GM11168 (cell line): ENCODE results near the gene CST9.
"Not testable (repeated sequence)": the region's sequence is repeated elsewhere in the genome, so short reads cannot be mapped to it uniquely, and the experiment has no call there.

Experiments
- in situ Hi-C: fragments of 300-500 bp; cut with MboI; formaldehyde crosslinking; loops from one replicate; pipeline ENCODE4 v1.12.0; 2022; ENCODE audit warnings: low sequenced_read_pairs; ENCODE audit not compliant: unreplicated experiment

The CST9 gene

DNA sequence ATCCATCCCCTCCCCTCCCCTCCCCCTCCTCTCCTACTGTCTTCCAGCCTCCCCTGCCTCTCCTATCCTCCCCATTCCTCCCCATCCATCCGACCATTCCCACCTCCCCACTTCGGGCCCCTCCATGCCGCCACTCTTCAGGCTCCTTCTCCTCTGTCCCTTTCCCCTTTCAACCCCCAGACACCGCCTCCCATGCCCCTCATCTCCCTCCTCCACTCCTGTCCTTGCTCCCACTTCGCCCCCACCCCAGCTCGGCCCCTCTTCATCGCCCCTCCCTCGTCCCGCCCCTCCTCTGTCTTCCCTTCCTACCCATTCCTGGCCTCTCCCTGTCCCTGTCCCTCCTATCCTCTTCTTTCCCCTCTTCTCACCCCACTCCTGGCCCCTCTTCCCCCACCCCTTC lies 32.6 kb upstream of the CST9 start:
- in situ Hi-C loops: no loop called here

DNA sequence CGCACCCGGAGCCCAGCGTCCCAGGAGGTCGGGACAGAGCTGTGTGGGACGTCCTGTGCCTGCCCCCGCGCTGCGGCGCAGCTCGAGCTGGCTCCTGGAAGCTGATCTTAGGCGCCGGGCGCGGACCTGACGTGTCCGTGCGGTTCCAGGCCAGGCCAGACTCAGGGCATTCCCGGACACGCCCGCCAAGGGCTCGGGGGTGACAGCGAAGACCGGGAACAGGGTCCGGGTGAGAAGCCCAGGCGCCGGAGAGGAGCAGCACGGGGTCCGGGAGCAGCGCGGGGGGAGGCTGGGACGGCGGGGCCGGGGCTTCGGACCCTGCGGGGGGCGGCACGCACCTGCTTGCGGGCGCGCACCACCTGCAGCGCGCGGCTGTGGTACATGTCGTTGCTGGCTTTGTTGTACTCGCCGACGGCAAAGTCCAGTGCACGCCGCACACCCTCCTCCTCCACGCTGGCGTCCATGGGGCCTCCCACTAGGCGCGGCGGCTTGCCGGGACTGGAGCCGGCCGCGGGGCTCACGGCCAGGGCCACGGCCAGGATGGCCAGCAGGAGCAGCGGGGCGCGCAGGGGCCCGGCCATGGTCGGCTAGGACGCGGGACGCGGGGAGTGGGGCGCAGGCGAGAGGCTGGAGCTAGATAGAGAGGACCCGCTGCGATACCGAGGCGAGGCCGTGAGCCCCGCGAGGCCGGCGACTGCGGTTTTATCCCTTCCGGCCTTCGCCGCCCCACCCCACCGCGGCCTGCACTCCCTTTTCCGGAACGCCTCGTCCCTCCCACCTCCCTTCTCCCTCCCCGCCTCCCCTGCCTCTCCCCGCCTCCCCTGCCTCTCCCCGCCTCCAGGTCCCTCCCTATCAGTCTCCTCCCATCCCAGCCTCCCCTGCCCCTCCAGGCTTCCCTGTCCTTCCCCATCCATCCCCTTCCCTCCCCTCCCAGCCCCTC lies 31.8 kb upstream of the CST9 start, which contains the start of gene CST3:
TSS of gene CST3 (minus strand) at position 674 of the 940 bp plus-strand sequence. CDS start at position 581, 93 bp downstream.
- in situ Hi-C loops: no loop called here

DNA sequence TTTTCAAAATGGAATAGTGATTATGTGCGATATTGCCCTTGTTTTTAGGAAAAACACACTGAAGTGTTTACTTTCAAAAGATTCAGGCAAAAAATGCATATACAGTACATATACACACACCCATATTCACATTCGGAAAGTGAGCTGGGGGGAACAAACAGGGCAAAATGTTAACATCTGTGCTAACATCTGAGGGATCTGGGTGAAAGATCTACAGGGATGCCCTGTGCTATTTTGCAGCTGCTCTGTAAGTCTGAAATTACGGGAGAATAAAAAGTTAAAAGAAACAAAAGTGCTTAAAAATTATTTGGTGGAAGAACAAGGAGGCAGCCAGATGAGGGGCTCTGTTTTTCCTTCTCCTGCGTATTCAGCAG lies 31.2 kb upstream of the CST9 start:
- in situ Hi-C loops: no loop called here

DNA sequence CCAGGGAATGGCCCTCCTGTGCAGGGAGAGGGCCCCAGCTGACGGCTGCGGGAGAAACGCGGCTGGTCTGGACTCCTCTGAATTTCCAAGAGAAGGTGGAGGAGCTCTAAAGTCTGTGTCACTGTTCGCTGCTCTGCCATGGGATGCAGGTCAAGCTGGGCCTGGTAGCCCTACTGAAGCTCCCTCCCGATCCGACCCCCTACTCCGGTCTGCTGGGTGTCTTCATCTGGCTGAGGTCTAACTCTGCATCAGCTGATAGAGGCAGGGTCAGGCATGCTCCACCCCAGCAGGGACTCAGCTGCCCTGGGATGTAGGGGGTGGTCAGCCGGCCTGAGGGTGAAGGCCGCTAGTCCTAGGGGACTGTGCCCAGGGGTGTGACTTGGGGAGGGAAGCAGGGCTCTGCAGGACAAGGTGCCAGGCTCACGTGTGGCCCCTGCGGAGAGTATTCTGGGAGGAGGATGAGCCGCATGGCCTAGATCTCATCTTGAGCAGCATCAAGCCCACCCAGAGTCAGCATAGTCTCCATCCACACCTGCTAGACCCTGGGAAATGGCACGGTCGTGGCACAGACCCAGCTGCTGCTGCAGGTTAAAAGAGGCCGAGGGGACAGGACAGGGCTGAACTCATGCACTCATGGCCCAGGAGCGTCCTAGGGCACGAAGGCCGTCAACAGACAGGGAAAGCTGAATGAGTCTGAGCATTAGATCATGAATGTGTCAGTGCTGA lies 30.6 kb upstream of the CST9 start:
- in situ Hi-C loops: no loop called here

DNA sequence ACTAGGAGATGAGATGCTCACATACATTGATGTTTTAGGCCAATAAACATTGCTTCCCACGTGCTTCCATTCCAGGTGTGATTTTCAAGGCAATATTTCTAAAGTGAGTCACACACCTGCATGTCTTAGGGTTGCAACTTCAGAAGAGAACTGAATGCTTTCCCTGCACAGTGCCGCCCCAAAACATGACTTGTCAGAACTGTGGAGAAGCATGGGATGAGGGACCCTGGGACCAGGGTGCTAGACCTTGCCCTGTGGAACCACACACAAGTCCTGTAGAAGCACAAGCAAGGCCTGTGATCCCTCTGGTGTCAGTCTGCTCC lies 30.0 kb upstream of the CST9 start:
- in situ Hi-C loops: not testable (repeated sequence)

DNA sequence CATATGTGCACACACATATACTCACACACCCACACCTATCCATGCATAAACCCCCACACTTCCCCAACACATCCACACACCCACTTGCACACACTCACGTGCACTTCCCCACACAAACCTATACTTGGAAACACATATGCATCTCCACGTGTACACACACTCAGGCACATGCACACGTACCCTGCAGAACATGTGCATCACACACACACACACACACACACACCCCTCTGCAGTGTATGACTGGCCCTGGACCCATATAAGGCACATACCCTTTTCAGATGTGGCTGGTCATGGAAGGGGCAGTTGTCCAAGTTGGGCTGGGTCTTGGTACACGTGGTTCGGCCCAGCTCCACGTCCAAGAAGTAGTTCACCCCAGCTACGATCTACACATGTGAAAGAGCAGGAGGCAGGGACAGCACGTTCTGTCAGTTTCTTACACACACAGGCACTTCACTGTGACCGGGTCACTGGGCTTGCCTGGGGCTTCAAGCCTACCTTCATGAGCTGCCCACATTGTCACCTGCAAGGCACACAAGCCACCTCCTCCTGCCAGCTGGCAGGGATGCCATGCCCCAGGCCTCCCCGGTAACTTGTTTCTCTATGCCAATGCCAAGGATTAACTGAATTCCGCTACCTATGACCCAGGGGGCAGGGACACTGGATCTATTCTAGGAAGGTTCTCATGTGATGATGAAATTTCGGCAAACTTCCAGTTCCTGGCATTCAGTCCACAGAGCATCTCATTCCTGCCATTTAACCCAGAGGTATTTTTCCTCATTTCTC lies 29.5 kb upstream of the CST9 start:
- in situ Hi-C loops: no loop called here

- in situ Hi-C loops: no loop called here
These were observed 28.5 kb upstream of the CST9 start for GRCh38 chr20:23634044-23634801.

- in situ Hi-C loops: no loop called here
These were observed 27.2 kb upstream of the CST9 start for GRCh38 chr20:23632711-23633573.

DNA sequence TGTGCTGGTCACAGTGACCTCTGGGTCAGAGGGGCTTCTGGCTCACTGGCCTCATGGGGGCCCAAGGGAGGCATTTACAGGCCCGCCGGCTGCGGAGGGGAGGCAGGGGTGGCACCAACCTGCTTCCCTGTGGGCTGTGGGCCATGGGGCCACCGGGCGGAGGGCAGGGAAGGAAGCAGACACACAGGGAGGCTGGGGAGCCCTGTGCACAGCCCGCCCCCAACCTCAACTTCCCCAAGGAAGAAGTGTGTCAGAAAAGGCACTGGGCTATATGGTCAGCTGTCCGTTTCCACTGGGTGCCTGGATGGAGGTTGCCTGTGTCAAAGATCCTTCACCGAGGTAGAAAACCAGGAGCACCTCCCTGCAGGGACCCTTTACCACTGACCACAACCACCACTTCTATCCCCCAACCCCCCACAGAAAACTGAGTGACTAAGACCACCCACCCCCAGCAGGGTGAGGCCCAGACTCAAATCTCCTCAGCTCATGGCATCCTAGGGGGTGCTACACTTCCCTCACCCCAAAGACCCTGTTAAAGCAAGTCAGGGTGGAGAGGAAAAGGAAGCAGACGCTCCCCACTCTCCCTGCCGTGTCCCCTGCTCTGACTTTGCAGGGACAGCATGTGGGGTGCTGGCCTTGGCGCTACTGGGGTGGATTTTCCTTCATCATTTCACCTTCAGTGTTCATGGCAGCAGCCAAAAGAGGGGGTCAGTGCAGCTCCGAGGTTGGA lies 26.4 kb upstream of the CST9 start:
- in situ Hi-C loops: no loop called here

- in situ Hi-C loops: no loop called here
These were observed 25.6 kb upstream of the CST9 start for GRCh38 chr20:23631226-23631822.

- in situ Hi-C loops: no loop called here
These were observed 24.7 kb upstream of the CST9 start for GRCh38 chr20:23630392-23630849.

GRCh38 chr20:23629542-23630391 lies 24.1 kb upstream of the CST9 start:
- in situ Hi-C loops: no loop called here

- in situ Hi-C loops: no loop called here
These were observed 23.4 kb upstream of the CST9 start for GRCh38 chr20:23629017-23629541.

DNA sequence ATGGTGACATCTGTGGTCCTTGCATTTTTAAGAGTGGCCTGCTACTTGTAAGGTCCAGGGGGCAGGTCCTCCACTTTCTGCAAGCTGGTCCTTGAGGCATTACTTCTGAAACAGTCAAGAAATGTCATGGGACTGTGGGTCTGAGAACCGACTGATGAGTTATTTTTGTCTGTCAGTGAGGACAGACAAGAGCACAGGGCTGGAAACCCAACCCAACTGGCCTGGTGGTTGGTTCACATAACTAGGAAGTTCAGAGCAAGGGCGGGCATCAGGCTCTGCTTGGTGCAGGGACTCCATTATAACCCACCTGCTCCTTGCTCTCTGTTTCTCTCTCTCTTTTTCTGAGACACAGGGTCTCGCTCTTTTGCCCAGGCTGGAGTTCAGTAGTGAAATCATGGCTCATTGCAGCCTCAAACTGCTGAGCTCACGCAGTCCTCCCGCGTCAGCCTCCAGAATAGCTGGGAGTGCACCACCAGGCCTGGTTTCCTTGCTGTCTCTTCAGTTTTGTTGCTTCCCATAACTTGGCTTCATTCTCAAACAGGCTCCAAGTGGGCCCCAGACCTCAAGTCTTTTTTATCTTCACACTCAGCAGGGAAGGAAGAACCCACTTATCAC lies 22.8 kb upstream of the CST9 start:
- in situ Hi-C loops: no loop called here

GRCh38 chr20:23627501-23627900 lies 21.8 kb upstream of the CST9 start:
- in situ Hi-C loops: no loop called here

GRCh38 chr20:23626040-23626620 lies 20.4 kb upstream of the CST9 start:
- in situ Hi-C loops: no loop called here
